GM19240 (cell line): Measurements from ENCODE around the gene PPP1R15B.
"Not testable (repeated sequence)": the region's sequence is repeated elsewhere in the genome, so short reads cannot be mapped to it uniquely, and the experiment has no call there.

Source experiments
- DNase-seq: peaks from one replicate; pipeline ENCODE4 v3.0.0; 2011; ENCODE audit warnings: low spot score; ENCODE audit not compliant: insufficient read length

PPP1R15B gene

GRCh38 chr1:204443871-204444581 lies 32.4 kb upstream of the PPP1R15B start:
- DNase-seq: no peak

- no peak for DNase-seq
Observed at GRCh38 chr1:204443260-204443619, 31.6 kb upstream of the PPP1R15B start.

- DNase-seq: no peak
Observed at GRCh38 chr1:204442376-204443259, 31.0 kb upstream of the PPP1R15B start.

DNA sequence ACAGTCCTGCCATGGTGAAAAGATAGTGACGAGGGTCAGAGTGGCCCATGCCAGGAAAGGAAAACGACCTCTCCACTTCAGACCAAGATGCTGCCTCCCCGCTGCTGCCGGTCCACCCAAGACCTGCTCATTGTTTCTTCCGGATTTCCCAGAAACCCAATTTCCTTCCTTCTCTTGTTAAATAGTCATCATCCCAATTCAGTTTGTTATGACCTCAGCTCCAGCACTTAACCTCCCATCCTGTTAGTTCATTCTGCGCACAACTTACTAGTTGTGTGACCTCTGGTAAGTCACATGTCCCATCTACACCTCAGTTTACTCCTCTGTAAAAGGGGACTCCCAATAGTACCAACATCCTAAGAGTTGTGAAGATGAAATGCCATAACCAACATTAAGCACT lies 29.9 kb upstream of the PPP1R15B start:
- no peak for DNase-seq

DNA sequence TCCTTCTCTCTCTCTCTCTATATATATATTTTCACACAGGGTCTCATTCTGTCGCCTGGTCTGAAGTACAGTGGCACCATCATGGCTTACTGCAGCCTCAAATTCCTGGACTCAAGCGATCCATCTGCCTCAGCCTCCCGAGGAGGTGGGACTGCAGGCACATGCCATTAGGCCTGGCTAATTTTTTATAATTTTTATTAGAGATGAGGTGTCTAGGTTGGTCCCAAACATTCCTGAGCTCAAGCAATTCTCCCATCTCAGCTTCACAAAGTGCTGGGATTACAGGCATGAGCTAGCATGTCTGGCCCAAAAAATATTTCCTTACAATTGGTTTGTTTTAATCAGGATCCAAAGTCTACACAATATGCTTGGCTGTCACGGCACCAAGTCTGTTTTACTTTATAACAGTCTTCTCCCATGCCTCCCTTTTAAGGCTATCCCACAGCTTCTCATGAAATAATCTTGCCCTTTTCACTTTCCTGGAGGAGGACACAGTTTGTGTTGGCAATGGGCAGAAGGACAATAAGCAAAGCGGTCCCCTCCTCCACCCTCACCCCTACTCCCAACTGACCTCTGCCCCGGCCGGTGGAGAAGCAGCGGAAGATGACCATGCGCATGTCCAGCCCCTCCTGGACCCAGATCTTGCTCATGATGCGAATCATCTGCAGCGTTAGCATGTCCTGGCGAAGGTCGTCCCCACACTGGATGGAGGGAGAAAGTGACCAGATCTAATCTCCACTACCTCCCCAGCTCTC lies 28.2 kb upstream of the PPP1R15B start:
- DNase-seq: no peak

DNA sequence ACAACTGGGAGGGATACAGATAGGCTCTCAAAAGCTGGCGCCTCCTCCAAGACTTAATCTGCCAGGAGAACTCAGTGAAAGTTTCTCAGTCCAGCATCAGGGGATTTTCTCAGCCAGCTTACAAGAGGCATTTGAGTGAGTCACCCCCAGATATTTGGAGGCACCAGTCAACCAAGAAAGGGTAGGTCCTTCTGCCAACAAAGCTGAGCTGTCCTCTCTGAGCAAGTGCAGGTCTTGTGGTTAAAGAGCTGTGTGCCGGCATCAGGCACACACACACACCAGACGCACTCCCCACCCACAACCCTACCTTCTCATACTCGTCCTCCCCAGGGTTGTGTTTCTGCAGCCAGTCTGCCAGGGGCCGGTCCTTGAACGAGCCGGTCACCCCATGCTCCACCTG lies 27.0 kb upstream of the PPP1R15B start:
- no peak for DNase-seq

GRCh38 chr1:204437796-204438570 lies 26.4 kb upstream of the PPP1R15B start:
- no peak for DNase-seq

DNA sequence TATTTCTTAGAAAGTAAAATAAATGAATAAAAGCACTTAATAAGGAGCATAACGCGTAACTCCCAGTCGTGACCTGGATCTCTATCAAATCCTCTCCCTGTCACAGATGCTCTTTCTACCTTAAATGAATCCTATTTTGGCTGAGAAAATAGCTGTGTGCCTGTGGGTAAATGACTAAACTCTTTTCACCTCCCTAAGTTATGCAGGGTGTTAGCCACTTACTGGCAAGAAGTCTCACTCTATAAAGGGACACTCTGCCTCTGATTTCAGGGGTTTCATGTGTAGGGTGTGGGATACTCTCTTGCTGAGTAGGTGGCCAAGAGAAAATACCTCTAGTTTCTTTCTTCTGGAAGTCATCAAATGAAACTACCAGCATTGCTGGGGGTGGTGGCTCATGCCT lies 24.3 kb upstream of the PPP1R15B start:
- DNase-seq: no peak

GRCh38 chr1:204435381-204435831 lies 23.8 kb upstream of the PPP1R15B start:
- DNase-seq: no peak

DNA sequence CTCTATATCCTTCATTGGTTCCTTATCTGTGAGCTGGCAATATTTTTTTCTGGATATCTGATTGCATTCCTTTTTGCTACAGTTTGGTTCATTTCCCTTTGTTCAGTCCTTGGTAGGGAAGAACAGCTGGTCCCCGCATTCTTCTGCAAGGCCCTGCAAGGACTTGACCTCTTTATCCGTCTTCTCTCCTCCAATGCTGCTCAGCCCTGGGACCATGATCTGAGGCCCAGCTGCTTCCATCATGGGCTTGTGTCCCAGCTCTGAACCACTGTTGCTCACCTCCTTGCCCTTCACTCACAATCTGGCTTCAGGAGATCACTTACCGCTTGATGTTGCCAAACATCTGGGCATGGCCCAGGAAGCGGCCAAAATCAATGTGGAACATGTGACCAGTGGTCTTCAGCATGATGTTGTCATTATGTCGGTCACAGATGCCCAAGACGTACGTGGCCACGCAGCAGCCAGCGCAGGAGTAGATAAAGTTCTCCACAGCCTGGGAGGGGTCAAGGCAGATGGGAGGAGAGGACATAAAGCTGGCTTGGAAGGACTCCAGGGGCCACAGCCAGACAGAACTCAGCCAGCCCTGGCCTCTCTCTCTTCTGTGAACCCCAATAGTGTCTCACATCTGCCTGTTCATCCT lies 22.6 kb upstream of the PPP1R15B start:
- DNase-seq: no peak

DNA sequence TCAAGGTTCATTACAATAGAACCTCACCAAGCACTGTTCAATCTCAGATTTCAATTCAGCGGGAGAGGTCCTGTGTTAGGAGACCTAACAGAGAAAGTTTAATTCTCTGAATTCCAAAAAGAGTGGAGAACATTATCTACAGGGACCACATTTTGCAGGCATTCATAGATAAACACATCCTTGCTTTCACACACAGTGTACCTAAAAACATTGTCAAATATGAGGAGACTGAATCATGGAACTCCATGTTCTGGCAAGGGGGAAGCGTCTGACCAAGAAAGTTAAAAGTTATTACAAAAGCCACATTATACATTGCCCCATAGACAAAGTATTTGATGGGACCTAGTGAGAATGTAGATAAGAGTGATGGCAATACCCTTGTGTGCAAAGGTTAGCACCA lies 21.1 kb upstream of the PPP1R15B start:
- no peak for DNase-seq

GRCh38 chr1:204431310-204432184 lies 19.9 kb upstream of the PPP1R15B start:
- peak; percentile 79 for DNase-seq

DNA sequence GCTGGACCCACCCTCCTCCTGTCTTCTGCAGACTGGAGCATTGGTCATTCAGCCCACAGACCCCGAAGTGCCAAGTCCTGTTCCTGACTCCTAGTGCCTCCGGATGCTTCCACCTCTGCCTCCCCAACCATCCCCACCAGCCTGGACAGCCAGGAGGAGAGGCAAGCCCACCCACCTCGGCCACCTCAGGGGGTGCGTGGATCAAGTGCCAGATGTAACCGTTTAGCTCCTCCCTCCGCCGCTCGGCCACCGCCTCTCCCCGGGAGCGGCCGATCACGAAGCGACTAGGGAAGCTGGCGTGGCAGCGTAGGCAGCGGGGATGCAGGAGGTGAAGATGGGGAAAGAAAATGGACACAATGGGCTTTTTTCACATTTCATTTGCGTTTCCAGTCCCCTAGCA lies 18.1 kb upstream of the PPP1R15B start:
- no peak for DNase-seq

- DNase-seq: no peak
Observed at GRCh38 chr1:204426971-204427701, 15.5 kb upstream of the PPP1R15B start.

GRCh38 chr1:204426474-204426873 lies 14.9 kb upstream of the PPP1R15B start:
- DNase-seq: no peak

DNA sequence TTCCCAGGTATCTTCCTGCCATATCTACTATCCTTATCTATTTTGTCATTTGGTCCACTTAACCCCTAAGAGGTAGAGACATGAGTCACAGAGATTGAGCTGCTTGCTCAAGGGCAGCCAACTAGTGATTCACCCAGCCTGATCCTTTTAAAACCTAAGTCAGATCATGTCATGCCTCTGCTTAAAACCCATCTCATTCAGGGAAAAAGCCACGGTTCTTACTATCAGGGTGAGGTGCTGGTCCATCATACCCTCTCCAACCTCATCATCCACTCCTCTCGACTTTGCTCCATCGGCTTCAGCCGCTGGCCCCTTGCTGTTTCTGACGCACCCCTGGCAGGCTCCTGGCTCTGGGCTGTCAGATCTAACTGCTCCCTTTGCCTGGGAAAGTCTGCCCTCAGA lies 14.4 kb upstream of the PPP1R15B start:
- no peak for DNase-seq

GRCh38 chr1:204424621-204425020 lies 13.0 kb upstream of the PPP1R15B start:
- DNase-seq: no peak

- not testable (repeated sequence) for DNase-seq
Observed at GRCh38 chr1:204422061-204422705, 10.6 kb upstream of the PPP1R15B start.

- no peak for DNase-seq
Observed at GRCh38 chr1:204421441-204421840, 9.8 kb upstream of the PPP1R15B start.
